Endothelial cell (in vitro differentiated cells): ENCODE data around the gene SLC7A1. TPM values are rescaled to one million over a fixed set of nuclear protein-coding genes. Genes with fewer than 3 reads are reported as not detected.
A peak's percentile ranks its signal among the peaks of the same experiment; 100 is the strongest.

Experiments used
- DNase-seq: peaks from one replicate; pipeline ENCODE4 v3.0.0; 2021; ENCODE audit warnings: low spot score
- H3K27ac Mint-ChIP-seq: one replicate; pipeline ENCODE4 v1.8.0; 2021; ENCODE audit warnings: mixed read lengths, inconsistent platforms; ENCODE audit not compliant: unreplicated experiment
- H3K27me3 Mint-ChIP-seq: one replicate; pipeline ENCODE4 v1.8.0; 2021; ENCODE audit warnings: mild to moderate bottlenecking, moderate library complexity, mixed read lengths, inconsistent platforms; ENCODE audit not compliant: unreplicated experiment
- H3K36me3 Mint-ChIP-seq: one replicate; pipeline ENCODE4 v1.8.0; 2021; ENCODE audit warnings: mild to moderate bottlenecking, low read depth, mixed read lengths, inconsistent platforms; ENCODE audit not compliant: unreplicated experiment
- H3K4me1 Mint-ChIP-seq: one replicate; pipeline ENCODE4 v1.8.0; 2021; ENCODE audit warnings: mild to moderate bottlenecking, mixed read lengths, inconsistent platforms; ENCODE audit not compliant: unreplicated experiment
- H3K4me3 Mint-ChIP-seq: one replicate; pipeline ENCODE4 v1.8.0; 2021; ENCODE audit warnings: mild to moderate bottlenecking, mixed read lengths, inconsistent platforms; ENCODE audit not compliant: unreplicated experiment
- H3K9me3 Mint-ChIP-seq: one replicate; pipeline ENCODE4 v1.8.0; 2021; ENCODE audit warnings: mixed read lengths, inconsistent platforms; ENCODE audit not compliant: unreplicated experiment
- CTCF ChIP-seq: fragments of 200-600 bp; sonication (generic); IDR thresholded peaks from one replicate; pipeline ENCODE4 v1.5.0; 2021; ENCODE audit warnings: antibody characterized with exemption; ENCODE audit not compliant: unreplicated experiment
- total RNA-seq: library from RNA; stranded (reverse); fragmentation: NEBNext Ultra II Directional; extraction: Animal tissue kit (Norgen Biotek cat#: 25700); gene quantifications from one replicate; pipeline ENCODE4 v1.2.1, GENCODE V29; 2021; ENCODE audit not compliant: unreplicated experiment

SLC7A1 gene
- total RNA-seq, 1 donor from 2014 or later, result 17.4 TPM

- no peak for TF ChIP-seq CTCF
- DNase-seq, result no peak
- H3K4me1 Mint-ChIP-seq, result no peaks in the 10 kb centered on the region
- no peak overlapping the region for H3K4me3 Mint-ChIP-seq
- H3K27me3 Mint-ChIP-seq, result peaks cover 3% of the 10 kb centered on the region
- no peak overlapping the region for H3K27ac Mint-ChIP-seq
- H3K36me3 Mint-ChIP-seq, result no peaks in the 10 kb centered on the region
- H3K9me3 Mint-ChIP-seq, result no peaks in the 10 kb centered on the region
Observed at GRCh38 chr13:29476046-29476445, 119.4 kb downstream of the SLC7A1 start.

GRCh38 chr13:29474991-29475390 is 120.5 kb downstream of the SLC7A1 start:
- Mint-ChIP-seq H3K4me3 (no peak overlapping the region), H3K27ac (no peak overlapping the region), H3K4me1 (no peaks in the 10 kb centered on the region), H3K36me3 (no peaks in the 10 kb centered on the region), H3K9me3 (no peaks in the 10 kb centered on the region), H3K27me3 (peaks cover 2% of the 10 kb centered on the region)
- no peak for DNase-seq
- no peak for TF ChIP-seq CTCF

GRCh38 chr13:29473166-29473565 is 122.3 kb downstream of the SLC7A1 start:
- Mint-ChIP-seq H3K27me3 (peaks cover 2% of the 10 kb centered on the region), H3K27ac (no peak overlapping the region), H3K36me3 (no peaks in the 10 kb centered on the region), H3K4me1 (no peaks in the 10 kb centered on the region), H3K4me3 (no peak overlapping the region), H3K9me3 (no peaks in the 10 kb centered on the region)
- no peak for DNase-seq
- no peak for TF ChIP-seq CTCF

GRCh38 chr13:29472332-29472961 is 123.0 kb downstream of the SLC7A1 start:
- Mint-ChIP-seq H3K36me3 (no peaks in the 10 kb centered on the region), H3K4me3 (no peak overlapping the region), H3K27ac (peak overlapping the region; percentile 11), H3K4me1 (peaks cover 2% of the 10 kb centered on the region), H3K9me3 (no peaks in the 10 kb centered on the region), H3K27me3 (peaks cover 2% of the 10 kb centered on the region)
- TF ChIP-seq CTCF, result peak; percentile 96
- DNase-seq, result peak; percentile 78

- H3K27ac Mint-ChIP-seq, result no peak overlapping the region
- H3K4me1 Mint-ChIP-seq, result peaks cover 5% of the 10 kb centered on the region
- no peak overlapping the region for H3K4me3 Mint-ChIP-seq
- DNase-seq, result no peak
- no peaks in the 10 kb centered on the region for H3K36me3 Mint-ChIP-seq
- H3K9me3 Mint-ChIP-seq, result no peaks in the 10 kb centered on the region
- no peak for TF ChIP-seq CTCF
- H3K27me3 Mint-ChIP-seq, result peaks cover 2% of the 10 kb centered on the region
Observed at GRCh38 chr13:29471551-29471950, 123.9 kb downstream of the SLC7A1 start.
